VCaP (cell line): Measurements from ENCODE around the gene ZFAND3.

Source experiments
- H3K27ac ChIP-seq: fragments of 450-650 bp; 2 replicates; pipeline ENCODE4 v1.5.1; 2017
- CTCF ChIP-seq: fragments of 450-650 bp; conservative IDR thresholded peaks from 2 replicates; pipeline ENCODE4 v1.5.1; 2017; ENCODE audit warnings: mild to moderate bottlenecking, moderate library complexity

The ZFAND3 gene

DNA sequence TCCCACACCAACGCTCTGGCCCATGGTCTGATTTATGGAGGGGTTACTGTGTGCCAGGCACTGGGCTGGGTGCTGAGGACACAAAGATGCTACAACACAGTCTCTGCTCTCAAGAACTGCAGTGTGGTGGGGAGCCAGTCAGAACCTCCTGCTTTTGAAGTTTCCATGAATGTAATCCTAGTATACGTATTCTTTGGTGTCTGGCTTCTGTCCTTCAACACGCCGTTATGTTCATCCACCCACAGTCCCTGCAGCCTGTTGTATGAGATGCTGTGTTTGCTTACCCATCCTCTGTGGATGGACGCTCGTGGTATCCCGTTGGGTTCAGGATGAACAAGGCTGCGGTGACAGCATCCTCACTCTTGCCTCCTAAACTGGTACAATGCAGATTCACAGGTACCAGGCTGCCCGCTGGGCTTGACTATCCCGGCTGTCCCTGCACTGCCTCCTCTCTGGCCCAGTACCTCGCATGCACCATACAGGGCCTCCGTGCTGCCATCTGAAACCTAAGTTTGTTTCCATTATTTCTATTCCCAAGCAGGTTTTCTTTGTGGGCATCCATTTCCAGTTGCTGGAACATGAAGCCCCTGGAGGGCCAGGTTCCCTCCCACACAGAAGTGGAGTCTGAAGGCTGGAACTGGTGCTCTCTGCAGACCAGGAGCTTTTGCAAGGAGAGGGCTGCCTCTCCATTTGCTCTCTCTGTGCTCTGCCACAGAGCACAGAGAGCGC lies 364.5 kb downstream of the ZFAND3 start:
- no peak for TF ChIP-seq CTCF
- no peak overlapping the region for H3K27ac ChIP-seq

GRCh38 chr6:38184585-38185080 lies 365.1 kb downstream of the ZFAND3 start:
- no peak overlapping the region for H3K27ac ChIP-seq
- no peak for TF ChIP-seq CTCF

- no peak for TF ChIP-seq CTCF
- H3K27ac ChIP-seq = no peak overlapping the region
Observed at GRCh38 chr6:38185244-38185643, 365.7 kb downstream of the ZFAND3 start.

GRCh38 chr6:38185752-38186151 lies 366.2 kb downstream of the ZFAND3 start:
- H3K27ac ChIP-seq = no peak overlapping the region
- no peak for TF ChIP-seq CTCF

DNA sequence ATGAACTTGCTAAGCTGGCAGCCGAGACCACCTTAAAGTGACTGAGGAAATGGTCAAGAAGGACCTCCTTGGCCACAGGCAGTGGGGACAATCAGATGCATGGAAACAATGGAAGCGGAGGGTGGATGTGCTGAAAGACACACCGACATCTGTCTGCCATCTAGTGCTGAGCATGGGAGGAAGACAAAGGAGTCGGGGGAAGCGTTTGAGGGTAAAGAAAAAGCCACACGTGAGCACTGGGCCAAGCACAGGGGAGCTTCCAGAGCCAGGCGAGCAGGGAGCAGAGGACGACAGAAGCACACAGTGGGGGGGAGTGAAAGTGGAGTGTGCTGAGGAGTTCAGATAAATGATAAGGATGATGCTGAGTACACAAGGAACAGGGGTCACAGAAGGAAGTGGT lies 367.8 kb downstream of the ZFAND3 start:
- peak overlapping the region; percentile 5; the same call in 1 of the 2 replicates for H3K27ac ChIP-seq
- TF ChIP-seq CTCF = peak; percentile 12; the same call in 1 of the 2 replicates

DNA sequence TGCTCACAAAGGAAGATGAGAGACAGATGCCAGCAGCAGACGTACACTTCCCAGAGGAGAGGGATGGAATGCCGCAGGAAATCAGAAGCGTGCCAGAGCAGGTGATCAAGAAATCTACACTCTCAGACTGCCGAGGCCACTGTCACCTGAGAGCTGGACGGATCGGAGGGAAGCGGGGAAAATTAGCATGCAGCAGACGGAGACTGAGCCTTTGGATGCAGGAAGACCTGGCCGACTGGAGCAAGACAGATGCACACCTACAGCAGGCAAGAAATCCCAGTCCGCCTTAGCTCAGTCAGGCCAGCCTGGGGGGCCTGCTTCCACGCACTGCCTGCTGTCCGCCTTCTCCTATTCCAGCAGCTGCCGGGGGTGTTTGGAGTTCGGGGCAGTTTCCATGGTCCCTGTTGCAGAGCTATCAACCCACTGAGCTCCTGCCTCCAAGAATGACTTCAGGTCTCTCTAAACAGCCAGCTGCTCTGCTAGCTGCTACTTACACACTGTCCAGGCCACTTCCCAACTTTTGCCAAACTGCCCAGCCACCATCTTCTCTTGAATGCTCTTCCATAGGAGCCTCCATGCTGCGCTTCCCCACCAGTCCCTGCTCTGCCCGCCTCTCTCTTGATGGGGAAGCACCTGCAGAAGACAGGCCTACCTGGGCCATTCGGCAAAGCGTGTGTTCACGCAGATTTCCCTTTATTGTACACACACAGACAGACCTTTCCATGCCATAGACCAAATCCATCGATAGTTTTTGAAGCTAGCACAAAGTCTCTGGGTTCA lies 368.5 kb downstream of the ZFAND3 start:
- H3K27ac ChIP-seq = no peak overlapping the region
- TF ChIP-seq CTCF = no peak

DNA sequence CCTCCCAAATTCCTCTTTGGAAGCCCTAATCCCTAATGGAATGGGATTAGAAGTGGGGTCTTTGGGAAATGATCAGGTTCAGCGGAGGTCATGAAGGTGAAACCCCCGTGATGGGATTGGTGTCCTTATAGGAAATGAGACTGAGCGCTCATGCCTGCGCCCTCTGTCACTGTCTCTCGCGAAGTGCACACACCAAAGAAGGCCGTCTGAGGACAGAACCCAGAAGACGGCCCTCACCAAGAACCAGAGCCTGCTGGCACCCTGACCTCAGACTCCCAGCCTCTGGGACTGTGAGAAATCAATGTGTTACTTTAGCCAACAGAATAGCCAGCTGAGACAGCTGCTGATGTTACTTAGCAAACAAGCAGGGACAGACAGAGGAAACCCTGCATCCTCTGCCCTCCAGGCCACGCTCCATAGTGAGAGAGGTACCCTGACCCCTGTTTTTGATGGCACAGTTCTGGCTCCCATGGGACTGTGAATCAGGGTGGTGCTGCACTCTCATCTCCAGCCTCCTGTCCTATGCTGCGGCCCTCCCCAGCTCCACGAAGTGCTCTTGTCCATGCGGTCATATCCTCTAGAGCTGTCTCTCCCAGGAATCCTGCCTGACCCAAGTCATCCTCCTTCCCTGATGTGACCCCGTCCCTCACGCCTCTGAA lies 369.3 kb downstream of the ZFAND3 start:
- H3K27ac ChIP-seq = no peak overlapping the region
- no peak for TF ChIP-seq CTCF
